GM18870 (cell line): ENCODE results near the gene TNRC6C.

ENCODE experiments used
- ATAC-seq: cut with Tn5 transposase; IDR thresholded peaks from one replicate; pipeline ENCODE4 v1.9.1; 2021; ENCODE audit warnings: moderate library complexity; ENCODE audit not compliant: unreplicated experiment

TNRC6C gene, protein sequence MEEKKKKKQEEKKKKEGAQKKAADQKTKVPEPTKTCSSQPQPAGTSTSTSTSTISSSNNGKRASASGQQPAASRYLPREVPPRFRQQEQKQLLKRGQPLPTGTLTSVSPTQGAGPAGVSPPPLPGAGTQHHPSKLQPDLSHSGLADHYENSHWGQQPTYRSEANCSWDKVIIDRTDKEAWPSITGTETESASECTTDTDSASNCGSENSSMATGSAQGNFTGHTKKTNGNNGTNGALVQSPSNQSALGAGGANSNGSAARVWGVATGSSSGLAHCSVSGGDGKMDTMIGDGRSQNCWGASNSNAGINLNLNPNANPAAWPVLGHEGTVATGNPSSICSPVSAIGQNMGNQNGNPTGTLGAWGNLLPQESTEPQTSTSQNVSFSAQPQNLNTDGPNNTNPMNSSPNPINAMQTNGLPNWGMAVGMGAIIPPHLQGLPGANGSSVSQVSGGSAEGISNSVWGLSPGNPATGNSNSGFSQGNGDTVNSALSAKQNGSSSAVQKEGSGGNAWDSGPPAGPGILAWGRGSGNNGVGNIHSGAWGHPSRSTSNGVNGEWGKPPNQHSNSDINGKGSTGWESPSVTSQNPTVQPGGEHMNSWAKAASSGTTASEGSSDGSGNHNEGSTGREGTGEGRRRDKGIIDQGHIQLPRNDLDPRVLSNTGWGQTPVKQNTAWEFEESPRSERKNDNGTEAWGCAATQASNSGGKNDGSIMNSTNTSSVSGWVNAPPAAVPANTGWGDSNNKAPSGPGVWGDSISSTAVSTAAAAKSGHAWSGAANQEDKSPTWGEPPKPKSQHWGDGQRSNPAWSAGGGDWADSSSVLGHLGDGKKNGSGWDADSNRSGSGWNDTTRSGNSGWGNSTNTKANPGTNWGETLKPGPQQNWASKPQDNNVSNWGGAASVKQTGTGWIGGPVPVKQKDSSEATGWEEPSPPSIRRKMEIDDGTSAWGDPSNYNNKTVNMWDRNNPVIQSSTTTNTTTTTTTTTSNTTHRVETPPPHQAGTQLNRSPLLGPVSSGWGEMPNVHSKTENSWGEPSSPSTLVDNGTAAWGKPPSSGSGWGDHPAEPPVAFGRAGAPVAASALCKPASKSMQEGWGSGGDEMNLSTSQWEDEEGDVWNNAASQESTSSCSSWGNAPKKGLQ (N-terminal part only)

DNA sequence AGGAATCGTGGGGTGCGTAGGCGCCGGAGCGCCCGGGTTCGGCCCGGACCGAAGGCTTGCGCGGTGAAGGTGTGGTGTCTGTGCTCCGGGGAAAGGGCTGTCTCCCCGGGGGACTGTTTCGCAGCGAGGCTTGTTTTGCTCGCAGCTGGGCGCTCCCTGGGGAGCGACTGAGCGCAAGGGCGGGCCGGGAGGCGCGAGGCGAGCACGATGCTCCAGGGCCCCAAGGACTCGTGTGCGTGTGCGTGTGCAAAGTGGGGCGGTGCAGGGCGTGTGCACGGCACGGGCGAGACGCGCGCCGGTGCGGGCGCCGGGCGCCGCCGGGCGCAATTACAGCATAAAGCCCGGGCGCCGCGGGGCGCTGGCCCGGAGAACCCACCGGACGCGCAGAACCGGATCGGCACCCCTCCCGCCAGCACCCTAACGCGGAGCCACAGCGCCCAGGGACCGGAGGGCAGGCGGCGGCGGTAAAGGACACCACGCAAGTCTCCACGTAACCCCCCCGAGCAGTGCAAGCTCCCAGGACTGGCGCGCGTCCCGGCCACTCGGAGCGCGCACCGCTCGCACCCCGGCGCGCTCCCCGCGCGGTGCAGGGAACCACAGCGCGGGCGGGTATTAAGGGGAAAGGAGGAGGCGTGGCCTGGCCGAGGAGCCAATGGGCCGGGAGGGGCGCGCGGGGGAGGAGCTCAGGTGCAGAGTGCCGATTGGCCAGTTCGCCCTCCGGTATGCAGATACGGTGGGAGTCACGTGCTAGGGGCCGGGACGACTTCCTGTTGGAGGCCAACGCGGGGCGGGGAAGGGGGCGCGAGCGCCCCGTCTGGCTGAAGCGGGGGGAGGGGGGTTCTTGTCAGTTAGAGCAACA lies at the start of gene TNRC6C:
Gene TNRC6C (plus strand): TSS at position 847 of the 859 bp plus-strand sequence. CDS start 45,504 bp downstream, outside the sequence.
- ATAC-seq: peak; percentile 78

DNA sequence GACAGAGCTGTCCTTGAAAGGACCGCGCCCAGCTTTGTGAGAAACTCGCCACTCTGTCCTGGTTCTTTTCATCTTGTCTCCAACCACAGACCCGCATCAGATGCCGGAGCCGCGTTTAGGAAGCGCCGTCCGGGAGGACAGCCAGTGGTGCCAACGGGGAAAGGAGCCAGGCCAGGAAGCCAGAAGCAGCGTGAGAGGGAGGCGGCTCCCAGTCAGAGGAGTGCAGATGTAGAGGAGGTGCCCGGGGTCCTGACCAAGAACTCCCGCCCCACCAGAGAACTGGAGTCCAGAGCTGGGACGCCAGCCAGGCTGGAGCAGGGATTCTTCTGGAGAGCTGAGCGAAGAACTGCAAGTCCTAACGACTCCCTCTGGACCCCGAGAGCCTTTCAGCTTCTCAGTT lies 49.3 kb upstream of the TNRC6C start:
- ATAC-seq: no peak

DNA sequence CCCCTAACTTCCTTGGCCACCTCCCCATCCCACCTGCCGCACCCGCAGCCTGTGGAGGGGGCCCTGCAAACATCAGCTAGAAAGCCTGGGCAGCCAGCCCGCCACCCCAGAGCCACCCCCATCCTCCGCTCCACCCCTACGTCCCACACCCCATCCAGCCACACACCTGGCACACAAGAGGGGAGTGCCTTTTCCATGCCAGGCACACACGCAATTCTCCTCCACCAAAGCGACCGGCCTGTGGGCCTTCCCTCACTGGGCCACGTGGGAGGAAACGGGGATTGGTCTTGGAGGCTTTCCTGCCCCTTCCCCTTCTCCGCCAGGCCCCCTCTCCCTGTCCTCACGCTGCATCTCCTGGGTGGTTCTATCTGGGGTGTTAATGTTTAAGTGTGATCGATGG lies 48.7 kb upstream of the TNRC6C start:
- ATAC-seq: no peak

DNA sequence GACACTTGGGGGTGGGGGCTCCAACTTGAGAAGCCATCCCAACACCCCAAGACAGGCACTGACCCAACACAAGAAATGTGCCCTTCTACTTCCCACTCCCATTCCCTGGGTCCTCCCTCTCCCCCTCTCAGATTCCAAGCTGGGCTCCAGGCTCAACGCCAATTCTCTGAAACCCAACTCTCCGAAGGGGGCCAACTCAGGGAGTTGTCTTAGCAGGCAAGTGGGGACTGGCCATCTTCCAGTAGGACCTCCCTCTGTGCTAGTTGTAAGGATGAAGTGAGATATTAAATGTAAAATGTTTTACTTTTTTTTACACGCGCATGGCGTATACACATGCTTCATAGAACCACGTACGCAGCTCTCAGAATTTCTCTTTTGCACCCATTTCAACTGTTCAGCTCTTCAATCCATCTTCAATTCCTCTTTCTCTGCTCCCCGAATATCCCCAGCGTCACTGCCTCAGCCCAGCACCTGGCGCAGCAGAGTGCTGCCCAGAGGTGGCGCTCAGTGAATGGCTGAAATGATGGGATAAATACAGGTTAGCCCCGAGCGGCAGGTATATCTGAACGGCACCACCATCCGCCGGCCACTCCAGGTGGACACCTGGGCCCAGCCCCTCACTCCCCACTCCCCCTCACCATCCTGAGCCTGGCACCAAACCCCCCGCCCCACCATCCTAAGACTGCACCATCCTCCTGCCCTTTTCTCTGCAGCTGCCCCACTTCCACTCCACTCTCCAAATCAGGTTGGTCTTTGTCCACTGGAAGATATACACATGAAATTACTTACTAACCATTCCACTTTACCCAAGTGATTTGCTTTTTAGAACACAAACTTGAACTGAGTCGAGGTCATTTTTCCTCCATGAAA lies 43.9 kb upstream of the TNRC6C start:
- no peak for ATAC-seq

DNA sequence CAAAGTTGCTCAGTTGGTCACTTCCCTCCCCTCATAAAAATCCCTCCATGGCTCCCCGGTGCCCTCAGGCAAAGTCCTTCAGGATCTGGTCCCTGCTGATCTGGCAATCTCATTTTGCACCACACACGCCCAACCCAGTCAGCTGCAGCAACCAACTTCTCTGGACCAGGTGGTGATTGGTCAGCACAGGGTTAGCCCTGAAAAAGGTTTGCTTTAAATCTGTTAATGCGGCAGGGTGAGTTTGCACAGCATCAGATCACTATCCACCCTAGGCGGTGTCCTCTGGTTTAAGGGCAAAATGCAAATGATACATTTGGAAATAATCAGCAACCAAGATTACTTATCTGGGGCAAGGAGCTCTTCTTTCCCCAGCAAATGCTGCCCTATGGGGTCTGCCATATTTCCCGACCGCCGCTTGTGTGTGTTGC lies 42.9 kb upstream of the TNRC6C start:
- no peak for ATAC-seq

DNA sequence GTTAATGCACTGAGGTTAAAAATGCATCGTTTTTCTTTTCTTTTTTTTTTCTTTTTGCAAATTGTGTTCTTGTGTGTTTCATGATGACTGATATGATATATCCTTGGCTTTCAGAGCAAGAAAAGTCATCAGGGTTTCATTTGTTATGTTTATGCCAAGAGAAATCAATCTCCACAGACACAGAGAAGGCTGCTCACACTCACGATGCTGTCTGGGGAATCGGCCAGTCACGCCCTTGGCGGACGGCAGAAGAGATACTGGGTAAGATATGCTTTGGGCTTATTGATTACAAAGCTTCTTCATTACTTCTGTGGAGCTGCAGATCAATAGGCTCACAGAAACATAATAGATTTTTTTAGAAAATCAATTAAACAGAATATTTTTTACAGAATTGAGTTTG lies 42.2 kb upstream of the TNRC6C start:
- no peak for ATAC-seq

DNA sequence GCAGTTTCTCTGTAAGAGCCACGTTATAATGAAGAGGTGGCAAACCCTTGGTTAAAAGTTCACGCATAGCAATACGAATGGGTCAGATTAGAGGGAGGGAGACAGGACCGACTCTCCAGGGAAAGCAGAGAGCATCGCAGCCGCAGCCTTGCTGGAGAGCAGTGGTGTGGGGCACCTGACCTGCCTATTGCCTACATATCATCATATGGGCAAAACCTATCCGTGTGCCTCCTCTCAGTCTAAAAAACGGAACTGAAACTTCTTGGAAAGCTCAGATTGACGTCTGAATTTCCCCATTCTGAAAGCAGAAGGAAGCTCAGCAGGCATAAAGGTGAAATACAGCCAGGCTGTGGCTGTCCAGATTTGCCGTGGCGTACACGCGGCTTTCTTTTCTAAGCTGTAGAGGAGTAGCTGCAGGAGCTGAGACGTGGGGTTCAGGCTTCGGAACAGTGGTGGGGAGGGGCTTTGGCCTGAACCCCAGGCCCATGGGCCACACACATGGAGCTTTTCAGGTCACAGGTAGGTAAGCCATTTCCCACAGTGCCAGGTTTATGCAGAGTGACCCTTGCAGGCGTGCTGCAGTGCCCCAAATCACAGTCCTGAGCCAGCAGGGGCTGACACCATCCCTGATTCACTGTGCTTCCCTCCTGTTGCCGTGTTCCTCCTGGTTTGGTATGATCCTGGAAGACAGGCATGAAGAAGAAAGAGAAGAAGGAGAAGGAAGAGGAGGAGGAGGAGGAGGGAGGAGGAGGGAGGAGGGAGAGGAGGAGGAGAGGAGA lies 41.6 kb upstream of the TNRC6C start:
- ATAC-seq: no peak

DNA sequence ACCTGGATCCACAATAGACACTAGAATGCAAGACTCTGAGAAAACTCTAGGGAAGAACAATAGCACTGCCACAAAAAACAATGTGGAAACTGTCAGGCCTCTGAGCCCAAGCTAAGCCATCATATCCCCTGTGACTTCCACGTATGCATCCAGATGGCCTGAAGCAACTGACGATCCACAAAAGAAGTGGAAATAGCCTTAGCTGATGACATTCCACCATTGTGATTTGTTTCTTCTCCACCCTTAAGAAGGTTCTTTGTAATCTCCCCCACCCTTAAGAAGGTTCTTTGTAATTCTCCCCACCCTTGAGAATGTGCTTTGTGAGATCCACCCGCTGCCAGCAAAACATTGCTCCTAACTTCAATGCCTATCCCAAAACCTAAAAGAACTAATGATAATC lies 39.2 kb upstream of the TNRC6C start:
- no peak for ATAC-seq

DNA sequence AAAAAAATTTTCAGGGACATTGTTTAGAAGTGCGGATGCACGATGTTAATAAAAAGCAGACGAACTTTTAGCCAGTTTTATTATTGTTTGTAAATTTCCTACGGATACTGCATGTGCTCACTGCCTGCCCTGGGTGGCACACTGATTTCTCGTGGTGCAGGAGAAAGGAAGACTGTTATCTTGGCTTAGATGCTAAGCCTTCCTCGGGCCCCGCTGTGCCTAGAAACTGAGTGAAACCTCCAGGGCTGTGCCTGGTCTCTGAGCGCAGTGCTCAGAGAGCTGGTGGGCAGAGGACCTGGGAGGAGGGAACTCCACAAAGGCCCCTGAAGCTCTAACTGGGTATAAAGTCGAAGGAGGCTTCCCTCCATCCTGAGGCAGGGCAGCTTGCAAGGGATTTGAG lies 35.4 kb upstream of the TNRC6C start:
- no peak for ATAC-seq

DNA sequence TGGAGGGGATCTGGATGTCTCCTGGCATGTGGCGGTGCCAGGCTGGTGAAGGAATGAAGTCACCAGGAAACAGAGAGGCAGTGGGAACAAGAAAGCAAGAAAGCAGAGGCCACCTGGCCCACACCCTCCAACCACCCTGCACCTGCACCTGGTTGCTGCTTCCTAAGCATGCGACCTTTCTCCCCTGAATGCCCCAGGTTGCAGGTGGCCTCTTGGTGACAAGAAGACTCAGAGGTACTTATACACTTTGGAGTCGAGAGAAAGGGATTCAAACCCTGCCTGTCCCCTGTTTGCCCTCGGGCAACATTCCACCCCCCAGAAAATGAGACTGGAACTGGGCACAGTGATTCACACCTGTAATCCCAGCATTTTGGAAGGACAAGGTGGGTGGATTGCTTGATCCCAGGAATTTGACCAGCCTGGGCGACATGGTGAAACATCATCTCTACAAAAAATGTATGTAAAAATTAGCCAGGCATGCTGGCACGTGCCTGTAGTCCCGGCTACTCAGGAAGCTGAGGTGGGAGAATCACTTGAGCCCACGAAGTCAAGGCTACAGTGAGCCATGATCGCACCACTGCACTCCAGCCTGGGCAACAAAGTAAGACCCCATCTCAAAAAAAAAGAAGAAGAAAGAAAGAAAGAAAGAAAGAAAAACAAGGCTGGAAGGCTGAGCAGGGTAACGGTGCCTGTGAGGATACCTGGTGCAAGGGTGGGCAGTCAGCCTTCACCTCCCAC lies 34.6 kb upstream of the TNRC6C start:
- ATAC-seq: no peak

DNA sequence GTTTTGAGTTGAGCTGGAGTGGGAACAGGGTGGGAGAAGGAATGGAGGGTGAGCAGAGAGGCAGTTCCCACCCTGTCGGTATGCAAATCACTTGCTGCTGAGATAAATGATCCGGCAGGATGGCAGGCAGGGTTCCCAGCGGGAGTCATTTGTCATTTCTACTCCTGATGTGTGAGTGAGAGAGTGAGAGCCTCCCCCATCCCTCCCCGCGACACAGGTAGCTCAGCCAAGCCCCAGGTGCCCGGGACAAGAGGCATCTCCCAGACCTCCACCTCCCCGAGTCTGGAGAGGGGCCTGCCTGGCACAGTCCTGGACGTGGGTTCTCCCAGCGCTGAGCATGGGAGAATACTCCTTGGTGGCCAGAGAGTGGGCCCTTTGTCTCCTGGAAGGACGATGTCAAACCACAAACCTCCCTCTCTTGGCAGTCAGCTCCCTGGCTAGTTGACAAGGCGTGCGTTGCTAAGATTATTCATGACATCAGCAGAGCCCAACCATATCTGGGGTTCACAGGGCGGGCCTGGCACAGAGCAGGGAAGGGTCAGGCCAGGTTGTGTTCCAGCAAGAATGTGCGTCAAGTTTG lies 33.7 kb upstream of the TNRC6C start:
- no peak for ATAC-seq

DNA sequence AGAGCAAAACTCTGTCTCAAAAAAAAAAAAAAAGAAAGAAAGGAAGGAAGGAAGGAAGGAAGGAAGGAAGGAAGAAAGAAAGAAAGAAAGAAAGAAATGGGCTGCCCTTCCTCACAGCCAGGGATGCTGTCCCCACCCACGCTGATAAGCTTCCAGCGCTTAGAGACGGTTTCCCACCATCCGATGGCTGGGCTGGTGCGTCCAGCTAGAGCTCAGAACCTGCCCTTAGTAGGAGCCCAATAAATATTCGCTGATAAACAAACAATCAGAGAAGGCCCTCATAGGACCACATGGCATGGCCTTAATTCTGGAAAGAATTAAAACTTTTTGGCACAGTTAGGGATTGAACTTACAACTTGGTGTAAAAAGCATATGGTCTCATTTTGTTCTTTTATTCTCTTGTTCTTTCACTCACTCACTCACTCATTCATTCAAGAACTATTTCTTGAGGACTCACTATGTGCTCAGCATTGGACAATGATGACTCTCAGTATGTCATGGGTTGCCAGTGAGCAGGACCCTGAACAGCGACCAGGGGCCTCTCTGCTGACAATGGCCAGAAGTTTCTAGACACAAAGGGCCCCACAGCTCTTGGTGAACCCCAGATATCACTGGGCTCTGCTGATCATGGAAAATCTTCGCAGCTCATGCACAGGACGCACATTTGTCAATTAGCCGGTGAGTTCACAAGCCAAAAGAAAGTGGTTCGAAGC lies 32.5 kb upstream of the TNRC6C start:
- no peak for ATAC-seq

DNA sequence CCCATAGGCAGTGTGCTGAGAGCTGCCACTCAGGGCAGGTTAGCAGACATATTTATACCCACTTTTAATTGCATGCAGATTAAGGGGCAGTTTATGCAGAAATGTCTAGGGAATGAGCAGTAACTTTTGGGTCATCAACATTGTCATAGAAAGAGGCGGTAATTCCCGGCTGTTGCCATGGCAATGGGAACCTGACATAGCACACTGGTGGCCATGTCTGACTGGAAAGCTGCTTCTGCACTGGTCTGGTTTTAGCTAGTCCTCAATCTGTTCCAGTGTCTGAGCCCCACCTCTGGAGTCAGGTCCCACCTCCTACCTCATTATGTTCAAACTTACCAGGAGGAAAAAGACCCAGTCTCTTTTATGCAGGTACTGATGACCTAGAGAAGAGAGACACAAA lies 31.5 kb upstream of the TNRC6C start:
- ATAC-seq: no peak

DNA sequence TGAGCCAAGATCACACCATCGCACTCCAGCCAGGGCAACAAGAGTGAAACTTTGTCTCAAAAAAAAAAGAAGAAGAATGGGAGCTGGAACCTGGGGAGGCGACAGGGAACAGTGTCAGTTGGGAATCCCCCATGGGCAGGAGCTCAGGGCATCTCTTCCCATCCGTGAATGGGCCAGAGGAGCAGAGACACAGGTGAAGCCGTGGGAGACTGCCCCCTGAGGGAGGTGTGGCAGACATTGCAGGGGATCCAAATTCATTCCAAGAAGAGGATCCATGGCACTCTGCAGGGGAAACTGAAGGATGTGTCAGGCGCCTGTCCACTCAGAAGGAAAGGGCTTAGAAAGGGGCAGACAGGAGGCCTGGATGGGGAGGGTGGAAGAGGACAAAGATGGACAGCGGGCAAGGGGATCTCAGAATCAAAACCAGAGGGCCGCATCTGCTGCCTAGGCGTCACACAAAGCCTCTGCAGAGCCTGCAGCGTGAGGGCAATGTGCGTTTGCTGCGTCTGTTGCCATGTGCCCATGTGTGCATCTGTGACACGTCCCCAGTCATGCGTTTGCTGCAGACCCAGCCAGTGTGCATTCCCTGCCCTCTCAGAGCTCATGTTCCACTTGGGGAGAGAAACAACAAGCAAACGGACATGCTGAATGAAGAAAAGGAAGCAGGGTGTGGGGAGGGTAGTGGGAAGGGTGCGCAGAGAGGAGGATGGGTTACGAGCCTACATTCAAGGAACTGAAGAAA lies 30.6 kb upstream of the TNRC6C start:
- ATAC-seq: no peak

DNA sequence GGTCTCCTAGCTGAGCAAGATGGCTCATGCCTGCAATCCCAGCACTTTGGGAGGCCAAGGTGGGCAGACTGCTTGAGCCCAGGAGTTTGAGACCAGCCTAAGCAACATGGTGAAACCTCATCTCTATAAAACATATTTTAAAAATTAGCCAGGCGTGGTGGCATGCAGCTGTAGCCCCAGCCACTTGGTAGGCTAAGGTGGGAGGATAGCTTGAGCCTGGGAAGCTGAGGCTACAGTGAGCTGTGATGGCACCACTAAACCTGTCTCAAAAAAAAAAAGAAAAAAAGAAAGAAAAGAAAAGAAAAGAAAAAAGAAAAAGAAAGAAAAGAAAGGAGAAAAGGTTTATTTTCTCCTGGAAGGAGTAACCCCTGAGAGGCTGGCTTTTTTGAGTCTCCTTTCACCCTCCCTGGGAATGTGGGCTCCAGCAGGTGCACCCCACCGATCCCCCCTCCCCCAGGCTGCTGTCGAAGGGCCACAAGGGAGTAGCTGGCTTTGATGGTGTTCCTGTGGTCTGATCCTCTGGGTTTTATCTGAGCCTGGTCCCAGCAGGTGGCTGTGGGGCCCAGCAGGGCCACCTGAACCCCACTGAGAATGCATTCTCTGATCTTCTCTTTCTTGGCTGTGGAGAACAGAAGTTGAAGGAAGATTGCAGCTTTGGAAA lies 29.9 kb upstream of the TNRC6C start:
- ATAC-seq: no peak

DNA sequence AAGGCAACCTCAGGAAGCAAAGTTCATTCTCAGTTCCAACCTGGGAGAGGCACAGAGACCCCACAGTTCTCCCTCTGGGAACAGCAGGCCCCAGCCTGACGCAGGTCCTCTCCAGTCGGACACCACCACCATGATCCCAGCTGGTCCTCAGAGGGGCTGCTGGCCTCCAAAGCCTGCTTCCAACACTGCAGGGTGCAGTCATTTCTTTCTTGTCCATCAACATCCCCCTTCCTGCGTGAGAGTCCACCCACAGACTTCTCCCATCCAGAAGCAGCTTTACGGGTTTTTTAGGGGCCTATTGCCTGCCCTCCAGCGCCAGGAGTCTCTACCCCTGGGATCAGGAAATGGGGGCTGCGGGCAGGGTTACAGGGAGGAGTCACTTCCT lies 29.3 kb upstream of the TNRC6C start:
- ATAC-seq: no peak
